SK-N-MC (cell line): ENCODE results near the gene GALNTL6.

ENCODE experiments used
- DNase-seq: peaks from one replicate; pipeline ENCODE4 v3.0.0-alpha.2; 2011; ENCODE audit warnings: low read depth, low spot score
- H3K27ac ChIP-seq: fragments of 200-600 bp; sonication (generic); 2 replicates; pipeline ENCODE4 v1.5.1; 2016; ENCODE audit warnings: mixed run types
- H3K36me3 ChIP-seq: fragments of 200-600 bp; sonication (generic); 2 replicates; pipeline ENCODE4 v1.6.1; 2017; ENCODE audit warnings: antibody characterized with exemption, low read length, mixed read lengths; ENCODE audit not compliant: insufficient read depth
- H3K4me3 ChIP-seq: fragments of 200-600 bp; sonication (generic); 2 replicates; pipeline ENCODE4 v1.5.1; 2016
- H3K9ac ChIP-seq: fragments of 200-600 bp; sonication (generic); 2 replicates; pipeline ENCODE4 v1.8.0; 2017; ENCODE audit warnings: mixed run types, mixed read lengths; ENCODE audit not compliant: insufficient read length
- H3K9me3 ChIP-seq: fragments of 200-600 bp; sonication (generic); 2 replicates; pipeline ENCODE4 v1.6.1; 2017; ENCODE audit warnings: low read depth, mild to moderate bottlenecking, antibody characterized with exemption, low read length, moderate library complexity, mixed read lengths
- EZH2 ChIP-seq: fragments of 200-600 bp; sonication (generic); IDR thresholded peaks from one replicate; pipeline ENCODE4 v1.6.1; 2017; ENCODE audit warnings: antibody characterized with exemption
- FOXP2 ChIP-seq: optimal IDR thresholded peaks from 2 replicates; pipeline ENCODE3; 2011; ENCODE audit warnings: mild to moderate bottlenecking, moderate library complexity; ENCODE audit not compliant: insufficient read depth; ENCODE audit errors: extremely low read length, control extremely low read depth
- POLR2AphosphoS5 ChIP-seq: IDR thresholded peaks from 2 replicates; pipeline ENCODE4 v1.6.1; 2012; ENCODE audit warnings: mild to moderate bottlenecking, low read depth, low read length, borderline replicate concordance

GALNTL6 gene

GRCh38 chr4:172323288-172323687 lies 510.1 kb downstream of the GALNTL6 start:
- no peak for DNase-seq
- Histone ChIP-seq H3K27ac (no peak overlapping the region), H3K9ac (no peak overlapping the region), H3K4me3 (no peak overlapping the region), H3K36me3 (no peaks in the 10 kb centered on the region), H3K9me3 (no peaks in the 10 kb centered on the region)
- TF ChIP-seq EZH2 (no peak), FOXP2 (no peak), POLR2AphosphoS5 (no peak)

GRCh38 chr4:172344308-172344938 lies 531.2 kb downstream of the GALNTL6 start:
- Histone ChIP-seq H3K27ac (no peak overlapping the region), H3K9ac (no peak overlapping the region), H3K36me3 (no peaks in the 10 kb centered on the region), H3K9me3 (no peaks in the 10 kb centered on the region), H3K4me3 (peak overlapping the region; percentile 2; the same call in 1 of the 2 replicates)
- DNase-seq = no peak
- TF ChIP-seq FOXP2 = no peak
- TF ChIP-seq EZH2 = no peak
- TF ChIP-seq POLR2AphosphoS5 = no peak

- H3K4me3 ChIP-seq = no peak overlapping the region
- DNase-seq = no peak
- no peak overlapping the region for H3K9ac ChIP-seq
- TF ChIP-seq EZH2 = no peak
- no peak for TF ChIP-seq FOXP2
- H3K27ac ChIP-seq = no peak overlapping the region
- H3K36me3 ChIP-seq = no peaks in the 10 kb centered on the region
- H3K9me3 ChIP-seq = no peaks in the 10 kb centered on the region
Measured at GRCh38 chr4:172348426-172348825, 535.2 kb downstream of the GALNTL6 start.

GRCh38 chr4:172352356-172352755 lies 539.2 kb downstream of the GALNTL6 start:
- Histone ChIP-seq H3K9me3 (no peaks in the 10 kb centered on the region), H3K27ac (no peak overlapping the region), H3K36me3 (no peaks in the 10 kb centered on the region), H3K4me3 (no peak overlapping the region), H3K9ac (no peak overlapping the region)
- TF ChIP-seq EZH2 (no peak), FOXP2 (no peak)
- DNase-seq = no peak

- H3K36me3 ChIP-seq = no peaks in the 10 kb centered on the region
Measured at GRCh38 chr4:172356016-172356415, 542.8 kb downstream of the GALNTL6 start.

GRCh38 chr4:172357006-172357540 lies 543.9 kb downstream of the GALNTL6 start:
- H3K9ac ChIP-seq = no peak overlapping the region
- TF ChIP-seq EZH2 (no peak), FOXP2 (no peak), POLR2AphosphoS5 (no peak; the same call in 1 of the 2 replicates)
- H3K27ac ChIP-seq = peak overlapping the region; percentile 88; the same call in 1 of the 2 replicates
- H3K9me3 ChIP-seq = no peaks in the 10 kb centered on the region
- H3K36me3 ChIP-seq = no peaks in the 10 kb centered on the region
- DNase-seq = peak; percentile 35
- H3K4me3 ChIP-seq = 0 out of 2 replicates have a peak overlapping the region, but pooled peaks have one; percentile 50

More at GRCh38 chr4:172356016-172356415, 542.8 kb downstream of the GALNTL6 start:
- H3K4me3 ChIP-seq = peak overlapping the region; percentile 50
- peak overlapping the region; percentile 42 for H3K9ac ChIP-seq
- no peak for TF ChIP-seq EZH2
- no peak for TF ChIP-seq FOXP2
- TF ChIP-seq POLR2AphosphoS5 = peak; percentile 71; the same call in 1 of the 2 replicates
- H3K9me3 ChIP-seq = no peaks in the 10 kb centered on the region
- DNase-seq = peak; percentile 93
- H3K27ac ChIP-seq = peak overlapping the region; percentile 88

- Histone ChIP-seq H3K4me3 (no peak overlapping the region), H3K9ac (no peak overlapping the region), H3K9me3 (no peaks in the 10 kb centered on the region), H3K27ac (no peak overlapping the region), H3K36me3 (no peaks in the 10 kb centered on the region)
- no peak for DNase-seq
- TF ChIP-seq EZH2 = no peak
- TF ChIP-seq FOXP2 = no peak
- TF ChIP-seq POLR2AphosphoS5 = no peak
Measured at GRCh38 chr4:172362569-172362968, 549.4 kb downstream of the GALNTL6 start.

- H3K9ac ChIP-seq = no peak overlapping the region
- H3K9me3 ChIP-seq = 0 out of 2 replicates have a peak, but pooled peaks cover 3% of the 10 kb centered on the region
- DNase-seq = no peak
- no peak for TF ChIP-seq FOXP2
- TF ChIP-seq EZH2 = no peak
- no peak for TF ChIP-seq POLR2AphosphoS5
- no peak overlapping the region for H3K4me3 ChIP-seq
- no peaks in the 10 kb centered on the region for H3K36me3 ChIP-seq
- H3K27ac ChIP-seq = no peak overlapping the region
Measured at GRCh38 chr4:172369471-172369959, 556.3 kb downstream of the GALNTL6 start.

- TF ChIP-seq EZH2 (no peak), FOXP2 (no peak), POLR2AphosphoS5 (no peak)
- H3K9ac ChIP-seq = no peak overlapping the region
- no peaks in the 10 kb centered on the region for H3K9me3 ChIP-seq
- no peak overlapping the region for H3K27ac ChIP-seq
- DNase-seq = no peak
- no peaks in the 10 kb centered on the region for H3K36me3 ChIP-seq
- H3K4me3 ChIP-seq = no peak overlapping the region
Measured at GRCh38 chr4:172377486-172378140, 564.4 kb downstream of the GALNTL6 start.
